ENCODE measurements around the gene MYT1. TPM values are rescaled to one million over a fixed set of nuclear protein-coding genes. Genes with fewer than 3 reads are reported as not detected.

MYT1 gene
- total RNA-seq, 4 donors from 2014 or later: 0.21 TPM; not detected in 3

GRCh38 chr20:64220420-64220819 lies 56.2 kb downstream of the MYT1 start:
- intact Hi-C loops (cut with DNase I; ENCODE audit: low total_unique reads): no loop called here
- Histone ChIP-seq H3K4me3 (no peak overlapping the region), H3K9me3 (no peaks in the 10 kb centered on the region), H3K4me1 (no peaks in the 10 kb centered on the region), H3K36me3 (no peaks in the 10 kb centered on the region), H3K27me3 (no peaks in the 10 kb centered on the region), H3K27ac (no peak overlapping the region)
- no peak for TF ChIP-seq POLR2A (IDR thresholded peaks at IDR 0.05)
- TF ChIP-seq, protein P1, sequence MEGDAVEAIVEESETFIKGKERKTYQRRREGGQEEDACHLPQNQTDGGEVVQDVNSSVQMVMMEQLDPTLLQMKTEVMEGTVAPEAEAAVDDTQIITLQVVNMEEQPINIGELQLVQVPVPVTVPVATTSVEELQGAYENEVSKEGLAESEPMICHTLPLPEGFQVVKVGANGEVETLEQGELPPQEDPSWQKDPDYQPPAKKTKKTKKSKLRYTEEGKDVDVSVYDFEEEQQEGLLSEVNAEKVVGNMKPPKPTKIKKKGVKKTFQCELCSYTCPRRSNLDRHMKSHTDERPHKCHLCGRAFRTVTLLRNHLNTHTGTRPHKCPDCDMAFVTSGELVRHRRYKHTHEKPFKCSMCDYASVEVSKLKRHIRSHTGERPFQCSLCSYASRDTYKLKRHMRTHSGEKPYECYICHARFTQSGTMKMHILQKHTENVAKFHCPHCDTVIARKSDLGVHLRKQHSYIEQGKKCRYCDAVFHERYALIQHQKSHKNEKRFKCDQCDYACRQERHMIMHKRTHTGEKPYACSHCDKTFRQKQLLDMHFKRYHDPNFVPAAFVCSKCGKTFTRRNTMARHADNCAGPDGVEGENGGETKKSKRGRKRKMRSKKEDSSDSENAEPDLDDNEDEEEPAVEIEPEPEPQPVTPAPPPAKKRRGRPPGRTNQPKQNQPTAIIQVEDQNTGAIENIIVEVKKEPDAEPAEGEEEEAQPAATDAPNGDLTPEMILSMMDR (IDR thresholded peaks at IDR 0.05): no peak
- DNase-seq: no peak

- no peak overlapping the region for H3K27ac ChIP-seq
- no peak for DNase-seq
- no peaks in the 10 kb centered on the region for H3K27me3 ChIP-seq
- no peaks in the 10 kb centered on the region for H3K9me3 ChIP-seq
- intact Hi-C loops (cut with DNase I; ENCODE audit: low total_unique reads): no loop called here
- H3K36me3 ChIP-seq: no peaks in the 10 kb centered on the region
- TF ChIP-seq, protein P1 (IDR thresholded peaks at IDR 0.05): no peak
- TF ChIP-seq POLR2A (IDR thresholded peaks at IDR 0.05): no peak
- no peaks in the 10 kb centered on the region for H3K4me1 ChIP-seq
- no peak overlapping the region for H3K4me3 ChIP-seq
Measured at GRCh38 chr20:64220891-64221527, 56.8 kb downstream of the MYT1 start.

DNA sequence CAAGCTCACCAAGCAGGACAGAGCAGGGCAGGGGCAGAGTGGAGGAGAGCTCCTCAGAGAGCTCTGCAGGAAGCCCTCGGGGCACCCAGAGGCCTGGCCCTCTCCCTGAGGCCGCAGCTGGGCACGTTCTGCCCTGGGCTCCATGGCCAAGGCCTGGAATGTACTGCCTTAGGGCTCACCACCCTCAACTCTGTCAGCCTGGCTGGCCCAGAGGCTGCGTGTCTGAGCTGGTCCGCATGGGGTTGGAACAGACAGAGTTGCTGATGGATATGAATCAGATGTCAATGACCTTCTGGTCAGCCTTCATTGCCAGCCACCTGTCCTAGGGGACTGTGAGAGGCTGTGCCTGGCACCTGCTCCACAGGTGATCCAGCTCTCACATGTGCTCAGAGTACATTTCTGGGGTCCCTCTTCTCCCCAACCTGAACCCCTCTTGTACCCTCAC lies 58.1 kb downstream of the MYT1 start:
- intact Hi-C loops (cut with DNase I; ENCODE audit: low total_unique reads): no loop called here
- Histone ChIP-seq H3K4me1 (no peaks in the 10 kb centered on the region), H3K27ac (no peak overlapping the region), H3K36me3 (no peaks in the 10 kb centered on the region), H3K27me3 (no peaks in the 10 kb centered on the region), H3K9me3 (no peaks in the 10 kb centered on the region), H3K4me3 (no peak overlapping the region)
- DNase-seq: no peak
- no peak for TF ChIP-seq POLR2A (IDR thresholded peaks at IDR 0.05)
- TF ChIP-seq, protein P1 (IDR thresholded peaks at IDR 0.05): no peak

DNA sequence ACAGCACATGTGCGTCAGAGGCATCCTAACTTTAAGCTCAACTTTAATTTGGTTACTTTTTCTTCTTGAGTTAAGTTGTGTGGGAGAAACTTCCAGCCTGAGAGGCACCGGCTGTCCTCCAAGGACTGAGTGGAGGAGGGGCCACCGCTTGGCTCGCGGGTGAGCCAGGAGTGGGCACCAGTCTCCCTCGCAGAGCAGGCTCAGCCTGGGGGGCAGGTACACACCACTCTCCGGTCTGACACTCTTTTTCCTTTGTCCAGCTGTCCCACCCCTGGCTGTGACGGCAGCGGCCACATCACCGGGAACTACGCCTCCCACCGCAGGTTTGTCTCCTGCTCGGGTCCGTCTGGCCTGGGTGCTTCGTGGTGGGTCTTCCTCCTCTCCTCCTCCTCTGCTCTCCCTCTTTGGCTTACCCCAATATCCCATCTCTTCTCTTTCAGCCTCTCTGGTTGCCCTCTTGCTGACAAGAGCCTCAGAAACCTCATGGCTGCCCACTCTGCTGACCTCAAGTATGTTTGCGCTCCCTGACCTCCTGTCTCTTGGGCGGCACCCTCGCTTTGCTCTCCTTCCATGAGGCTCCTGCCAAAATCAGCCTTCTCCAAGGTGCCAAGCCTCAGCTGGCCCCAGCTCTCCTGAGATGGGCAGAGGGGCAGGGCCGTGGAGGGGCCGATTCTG lies 58.7 kb downstream of the MYT1 start:
- no peak for DNase-seq
- H3K27me3 ChIP-seq: no peaks in the 10 kb centered on the region
- no peak for TF ChIP-seq POLR2A (IDR thresholded peaks at IDR 0.05)
- TF ChIP-seq, protein P1 (IDR thresholded peaks at IDR 0.05): no peak
- no peaks in the 10 kb centered on the region for H3K9me3 ChIP-seq
- no peak overlapping the region for H3K27ac ChIP-seq
- no peaks in the 10 kb centered on the region for H3K36me3 ChIP-seq
- no peaks in the 10 kb centered on the region for H3K4me1 ChIP-seq
- H3K4me3 ChIP-seq: no peak overlapping the region
- intact Hi-C loops (cut with DNase I; ENCODE audit: low total_unique reads): no loop called here

GRCh38 chr20:64223526-64224067 lies 59.3 kb downstream of the MYT1 start:
- no peaks in the 10 kb centered on the region for H3K36me3 ChIP-seq
- no peak overlapping the region for H3K27ac ChIP-seq
- H3K9me3 ChIP-seq: no peaks in the 10 kb centered on the region
- H3K27me3 ChIP-seq: no peaks in the 10 kb centered on the region
- H3K4me1 ChIP-seq: no peaks in the 10 kb centered on the region
- intact Hi-C loops (cut with DNase I; ENCODE audit: low total_unique reads): no loop called here
- H3K4me3 ChIP-seq: no peak overlapping the region
- DNase-seq: peak in 1 of 2 donors; percentile 23
- no peak for TF ChIP-seq POLR2A (IDR thresholded peaks at IDR 0.05)
- TF ChIP-seq, protein P1 (IDR thresholded peaks at IDR 0.05): peak in 2 of 4 experiments; percentile 9 to 12

Data from uterus (tissue), 4 donors.